ENCODE results near the gene DNAJC5. TPM values are rescaled to one million over a fixed set of nuclear protein-coding genes. Genes with fewer than 3 reads are reported as not detected.
"Not testable (repeated sequence)": the region's sequence is repeated elsewhere in the genome, so short reads cannot be mapped to it uniquely, and the experiment has no call there.

DNAJC5 gene
- total RNA-seq, 2 experiments from 2014 or later = 27.5 to 27.7 TPM

DNA sequence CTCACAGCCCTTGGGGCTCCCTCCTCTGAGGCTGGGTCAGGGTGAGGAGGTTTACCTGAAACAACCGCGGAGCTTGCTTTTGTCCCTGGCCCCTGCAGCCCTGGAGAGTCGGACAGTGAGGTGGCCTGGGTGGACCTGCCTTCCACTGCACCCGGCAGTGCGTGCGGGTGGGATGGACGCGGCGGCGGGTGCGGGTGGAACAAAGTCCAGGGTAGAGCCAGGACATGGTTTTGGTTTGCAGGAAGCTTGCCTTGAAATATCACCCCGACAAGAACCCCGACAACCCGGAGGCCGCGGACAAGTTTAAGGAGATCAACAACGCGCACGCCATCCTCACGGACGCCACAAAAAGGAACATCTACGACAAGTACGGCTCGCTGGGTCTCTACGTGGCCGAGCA, 34.1 kb downstream of the DNAJC5 start:
- Histone ChIP-seq H3K4me1 (ENCODE audit: insufficient read depth, low read length, poor library complexity, severe bottlenecking) (no peaks in the 10 kb centered on the region), H3K4me2 (ENCODE audit: low read length) (no peak overlapping the region), H3K36me3 (ENCODE audit: insufficient read depth, low read length) (peaks cover 68% of the 10 kb centered on the region), H3K4me3 (ENCODE audit: low read depth, low read length, poor library complexity, severe bottlenecking) (no peak overlapping the region), H4K20me1 (ENCODE audit: insufficient read depth, low read length) (no peaks in the 10 kb centered on the region; the same call in 1 of the 2 replicates), H3K9me3 (ENCODE audit: low read length) (no peaks in the 10 kb centered on the region), H3K9me2 (ENCODE audit: insufficient read depth, low read length) (no peaks in the 10 kb centered on the region), H3K27ac (ENCODE audit: low read depth, low read length, poor library complexity, severe bottlenecking) (no peak overlapping the region), H2AFZ (ENCODE audit: low read length) (no peak overlapping the region), H3K79me2 (ENCODE audit: insufficient read depth, low read depth, low read length) (no peaks in the 10 kb centered on the region)
- intact Hi-C loops (cut with micrococcal nuclease; ENCODE audit: unreplicated experiment) = no loop called here
- TF ChIP-seq CTCF (conservative IDR thresholded peaks at IDR 0.05; ENCODE audit: low read length) (no peak), EZH2phosphoT487 (IDR thresholded peaks at IDR 0.05; ENCODE audit: borderline replicate concordance, low read depth, low read length) (no peak)
- ChIA-PET CTCF (ENCODE audit: unreplicated experiment) (no interaction called here), POLR2A (no interaction called here)
- DNase-seq (ENCODE audit: low spot score) = no peak
- BruUV-seq (replicated peaks) = no TSS peak

DNA sequence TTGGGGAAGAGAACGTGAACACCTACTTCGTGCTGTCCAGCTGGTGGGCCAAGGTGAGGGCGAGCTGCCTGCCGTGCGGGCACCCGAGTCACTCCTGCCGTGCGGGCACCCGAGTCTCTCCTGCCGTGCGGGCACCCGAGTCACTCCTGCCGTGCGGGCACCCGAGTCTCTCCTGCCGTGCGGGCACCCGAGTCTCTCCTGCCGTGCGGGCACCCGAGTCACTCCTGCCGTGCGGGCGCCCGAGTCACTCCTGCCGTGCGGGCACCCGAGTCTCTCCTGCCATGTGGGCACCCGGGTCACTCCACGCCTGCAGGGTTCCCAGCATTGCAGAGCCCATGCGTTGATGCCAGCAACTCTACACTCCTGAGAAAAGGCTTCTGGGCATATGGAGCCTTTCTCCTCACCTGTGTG, 34.6 kb downstream of the DNAJC5 start:
- CTCF ChIA-PET (ENCODE audit: unreplicated experiment); H3K9me3 ChIP-seq (ENCODE audit: low read length); H3K79me2 ChIP-seq (ENCODE audit: insufficient read depth, low read depth, low read length); BruUV-seq (replicated peaks); intact Hi-C loops (cut with micrococcal nuclease; ENCODE audit: unreplicated experiment); POLR2A ChIA-PET; H3K9me2 ChIP-seq (ENCODE audit: insufficient read depth, low read length); H3K4me2 ChIP-seq (ENCODE audit: low read length); DNase-seq (ENCODE audit: low spot score); H3K4me3 ChIP-seq (ENCODE audit: low read depth, low read length, poor library complexity, severe bottlenecking); H3K27ac ChIP-seq (ENCODE audit: low read depth, low read length, poor library complexity, severe bottlenecking); H3K4me1 ChIP-seq (ENCODE audit: insufficient read depth, low read length, poor library complexity, severe bottlenecking); H4K20me1 ChIP-seq (ENCODE audit: insufficient read depth, low read length); H2AFZ ChIP-seq (ENCODE audit: low read length): not testable (repeated sequence)
- peaks cover 72% of the 10 kb centered on the region for H3K36me3 ChIP-seq (ENCODE audit: insufficient read depth, low read length)

DNA sequence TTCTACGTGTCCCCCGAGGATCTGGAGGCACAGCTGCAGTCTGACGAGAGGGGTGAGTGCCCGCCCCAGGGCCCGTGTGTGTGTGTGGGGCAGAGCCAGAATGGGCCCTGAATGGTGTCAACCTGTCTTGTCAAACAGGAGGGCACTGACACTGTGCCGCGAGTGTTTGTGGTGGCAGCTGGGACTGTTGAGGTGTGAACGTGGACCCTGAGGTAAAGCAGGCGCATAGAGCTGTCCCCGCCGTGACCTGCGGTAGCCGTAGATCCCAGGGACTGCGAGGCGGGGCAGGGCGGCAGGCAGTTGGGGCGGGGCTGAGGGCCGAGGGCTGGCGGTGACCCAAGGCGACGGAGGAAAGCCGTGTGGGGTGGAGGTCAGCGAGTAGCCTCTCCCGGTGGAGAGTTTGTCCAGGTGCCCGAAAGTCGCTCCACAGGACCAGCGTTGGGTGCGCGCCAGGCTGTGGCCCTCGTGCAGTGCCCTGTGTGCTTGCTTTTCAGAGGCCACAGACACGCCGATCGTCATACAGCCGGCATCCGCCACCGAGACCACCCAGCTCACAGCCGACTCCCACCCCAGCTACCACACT, 36.1 kb downstream of the DNAJC5 start:
- H3K36me3 ChIP-seq (ENCODE audit: insufficient read depth, low read length) = peaks cover 85% of the 10 kb centered on the region
- CTCF ChIA-PET (ENCODE audit: unreplicated experiment) = no interaction called here

More for the DNA sequence above, 36.1 kb downstream of the DNAJC5 start:
- BruUV-seq (replicated peaks) = no TSS peak
- DNase-seq (ENCODE audit: low spot score) = no peak
- TF ChIP-seq EZH2phosphoT487 (IDR thresholded peaks at IDR 0.05; ENCODE audit: borderline replicate concordance, low read depth, low read length) = no peak
- no peak for TF ChIP-seq CTCF (conservative IDR thresholded peaks at IDR 0.05; ENCODE audit: low read length)
- intact Hi-C loops (cut with micrococcal nuclease; ENCODE audit: unreplicated experiment) = no loop called here
- Histone ChIP-seq H3K4me1 (ENCODE audit: insufficient read depth, low read length, poor library complexity, severe bottlenecking) (no peaks in the 10 kb centered on the region), H3K27ac (ENCODE audit: low read depth, low read length, poor library complexity, severe bottlenecking) (no peak overlapping the region), H3K4me3 (ENCODE audit: low read depth, low read length, poor library complexity, severe bottlenecking) (no peak overlapping the region), H3K4me2 (ENCODE audit: low read length) (no peak overlapping the region), H3K79me2 (ENCODE audit: insufficient read depth, low read depth, low read length) (no peaks in the 10 kb centered on the region), H3K9me2 (ENCODE audit: insufficient read depth, low read length) (no peaks in the 10 kb centered on the region), H3K9me3 (ENCODE audit: low read length) (no peaks in the 10 kb centered on the region), H2AFZ (ENCODE audit: low read length) (no peak overlapping the region), H4K20me1 (ENCODE audit: insufficient read depth, low read length) (no peaks in the 10 kb centered on the region; the same call in 1 of the 2 replicates)
- POLR2A ChIA-PET = no interaction called here

Data from OCI-LY7 (cell line).